SK-N-SH treated with all-trans-retinoic acid at 6 μM for 48 hours (cell line): ENCODE results near the gene POLR2F.

Experiments used
- ARNTL ChIP-seq: fragments of 450-650 bp; formaldehyde crosslinking; IDR thresholded peaks from 2 replicates; pipeline ENCODE4 v1.5.0; 2020; ENCODE audit warnings: low read depth, mild to moderate bottlenecking, moderate library complexity, borderline replicate concordance
- BACH2 ChIP-seq: fragments of 250-450 bp; sonication (Bioruptor Pico); IDR thresholded peaks from 2 replicates; pipeline ENCODE4 v1.9.0; 2021; ENCODE audit warnings: mild to moderate bottlenecking, borderline replicate concordance
- CSDC2 ChIP-seq: fragments of 250-450 bp; sonication (Bioruptor Pico); IDR thresholded peaks from 2 replicates; pipeline ENCODE4 v1.5.0; 2020; ENCODE audit warnings: mild to moderate bottlenecking, moderate library complexity
- ISL1 ChIP-seq: fragments of 250-450 bp; sonication (Bioruptor Pico); IDR thresholded peaks from 2 replicates; pipeline ENCODE4 v2.1.2; 2022; ENCODE audit warnings: mild to moderate bottlenecking, moderate library complexity
- RARB ChIP-seq: fragments of 250-450 bp; sonication (Bioruptor Pico); IDR thresholded peaks from 2 replicates; pipeline ENCODE4 v1.8.0; 2021; ENCODE audit warnings: mild to moderate bottlenecking, moderate library complexity
- ZNF70 ChIP-seq: fragments of 450-650 bp; formaldehyde crosslinking; IDR thresholded peaks from 2 replicates; pipeline ENCODE4 v1.5.0; 2020; ENCODE audit warnings: mild to moderate bottlenecking, moderate library complexity
- ZNF8 ChIP-seq: fragments of 450-650 bp; formaldehyde crosslinking; IDR thresholded peaks from 2 replicates; pipeline ENCODE4 v1.5.0; 2020; ENCODE audit warnings: mild to moderate bottlenecking, moderate library complexity
- TF ChIP-seq, protein P1 (sequence below): fragments of 250-450 bp; sonication (Bioruptor Pico); IDR thresholded peaks from 2 replicates; pipeline ENCODE4 v1.5.0; 2020; ENCODE audit warnings: mild to moderate bottlenecking, moderate library complexity
- TF ChIP-seq, protein P2 (sequence below): fragments of 250-450 bp; sonication (Bioruptor Pico); IDR thresholded peaks from 2 replicates; pipeline ENCODE4 v1.8.0; 2020; ENCODE audit warnings: mild to moderate bottlenecking, moderate library complexity, borderline replicate concordance
- TF ChIP-seq, protein P3 (sequence below): fragments of 250-450 bp; sonication (Bioruptor Pico); IDR thresholded peaks from 2 replicates; pipeline ENCODE4 v1.5.1; 2020; ENCODE audit warnings: low read depth, mild to moderate bottlenecking, moderate library complexity

- TF ChIP-seq ISL1 = no peak
- TF ChIP-seq, protein P1, sequence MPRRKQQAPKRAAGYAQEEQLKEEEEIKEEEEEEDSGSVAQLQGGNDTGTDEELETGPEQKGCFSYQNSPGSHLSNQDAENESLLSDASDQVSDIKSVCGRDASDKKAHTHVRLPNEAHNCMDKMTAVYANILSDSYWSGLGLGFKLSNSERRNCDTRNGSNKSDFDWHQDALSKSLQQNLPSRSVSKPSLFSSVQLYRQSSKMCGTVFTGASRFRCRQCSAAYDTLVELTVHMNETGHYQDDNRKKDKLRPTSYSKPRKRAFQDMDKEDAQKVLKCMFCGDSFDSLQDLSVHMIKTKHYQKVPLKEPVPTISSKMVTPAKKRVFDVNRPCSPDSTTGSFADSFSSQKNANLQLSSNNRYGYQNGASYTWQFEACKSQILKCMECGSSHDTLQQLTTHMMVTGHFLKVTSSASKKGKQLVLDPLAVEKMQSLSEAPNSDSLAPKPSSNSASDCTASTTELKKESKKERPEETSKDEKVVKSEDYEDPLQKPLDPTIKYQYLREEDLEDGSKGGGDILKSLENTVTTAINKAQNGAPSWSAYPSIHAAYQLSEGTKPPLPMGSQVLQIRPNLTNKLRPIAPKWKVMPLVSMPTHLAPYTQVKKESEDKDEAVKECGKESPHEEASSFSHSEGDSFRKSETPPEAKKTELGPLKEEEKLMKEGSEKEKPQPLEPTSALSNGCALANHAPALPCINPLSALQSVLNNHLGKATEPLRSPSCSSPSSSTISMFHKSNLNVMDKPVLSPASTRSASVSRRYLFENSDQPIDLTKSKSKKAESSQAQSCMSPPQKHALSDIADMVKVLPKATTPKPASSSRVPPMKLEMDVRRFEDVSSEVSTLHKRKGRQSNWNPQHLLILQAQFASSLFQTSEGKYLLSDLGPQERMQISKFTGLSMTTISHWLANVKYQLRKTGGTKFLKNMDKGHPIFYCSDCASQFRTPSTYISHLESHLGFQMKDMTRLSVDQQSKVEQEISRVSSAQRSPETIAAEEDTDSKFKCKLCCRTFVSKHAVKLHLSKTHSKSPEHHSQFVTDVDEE (CRISPR knock-in tag) = no peak
- no peak for TF ChIP-seq BACH2
- TF ChIP-seq, protein P2, sequence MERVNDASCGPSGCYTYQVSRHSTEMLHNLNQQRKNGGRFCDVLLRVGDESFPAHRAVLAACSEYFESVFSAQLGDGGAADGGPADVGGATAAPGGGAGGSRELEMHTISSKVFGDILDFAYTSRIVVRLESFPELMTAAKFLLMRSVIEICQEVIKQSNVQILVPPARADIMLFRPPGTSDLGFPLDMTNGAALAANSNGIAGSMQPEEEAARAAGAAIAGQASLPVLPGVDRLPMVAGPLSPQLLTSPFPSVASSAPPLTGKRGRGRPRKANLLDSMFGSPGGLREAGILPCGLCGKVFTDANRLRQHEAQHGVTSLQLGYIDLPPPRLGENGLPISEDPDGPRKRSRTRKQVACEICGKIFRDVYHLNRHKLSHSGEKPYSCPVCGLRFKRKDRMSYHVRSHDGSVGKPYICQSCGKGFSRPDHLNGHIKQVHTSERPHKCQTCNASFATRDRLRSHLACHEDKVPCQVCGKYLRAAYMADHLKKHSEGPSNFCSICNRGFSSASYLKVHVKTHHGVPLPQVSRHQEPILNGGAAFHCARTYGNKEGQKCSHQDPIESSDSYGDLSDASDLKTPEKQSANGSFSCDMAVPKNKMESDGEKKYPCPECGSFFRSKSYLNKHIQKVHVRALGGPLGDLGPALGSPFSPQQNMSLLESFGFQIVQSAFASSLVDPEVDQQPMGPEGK = no peak
- no peak for TF ChIP-seq ZNF70 (CRISPR knock-in tag)
- TF ChIP-seq ARNTL = no peak
- TF ChIP-seq, protein P3, sequence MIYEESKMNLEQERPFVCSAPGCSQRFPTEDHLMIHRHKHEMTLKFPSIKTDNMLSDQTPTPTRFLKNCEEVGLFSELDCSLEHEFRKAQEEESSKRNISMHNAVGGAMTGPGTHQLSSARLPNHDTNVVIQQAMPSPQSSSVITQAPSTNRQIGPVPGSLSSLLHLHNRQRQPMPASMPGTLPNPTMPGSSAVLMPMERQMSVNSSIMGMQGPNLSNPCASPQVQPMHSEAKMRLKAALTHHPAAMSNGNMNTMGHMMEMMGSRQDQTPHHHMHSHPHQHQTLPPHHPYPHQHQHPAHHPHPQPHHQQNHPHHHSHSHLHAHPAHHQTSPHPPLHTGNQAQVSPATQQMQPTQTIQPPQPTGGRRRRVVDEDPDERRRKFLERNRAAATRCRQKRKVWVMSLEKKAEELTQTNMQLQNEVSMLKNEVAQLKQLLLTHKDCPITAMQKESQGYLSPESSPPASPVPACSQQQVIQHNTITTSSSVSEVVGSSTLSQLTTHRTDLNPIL (CRISPR knock-in tag) = no peak
- no peak for TF ChIP-seq RARB (CRISPR knock-in tag)
- TF ChIP-seq CSDC2 (CRISPR knock-in tag) = no peak
- TF ChIP-seq ZNF8 = no peak
Observed at GRCh38 chr22:37927637-37927936, 25.9 kb upstream of the POLR2F start.
